H1 (cell line): ENCODE data around the gene KDM4E. TPM values are rescaled to one million over a fixed set of nuclear protein-coding genes. Genes with fewer than 3 reads are reported as not detected.

ENCODE experiments used
- CBX5 ChIP-seq: fragments of 300-800, 300-1000 bp; sonication (generic); IDR thresholded peaks from 2 replicates; pipeline ENCODE4 v1.7.1; 2016; ENCODE audit warnings: antibody characterized with exemption, low read length, low read depth
- CBX8 ChIP-seq: fragments of 300-800, 300-1000 bp; sonication (generic); IDR thresholded peaks from 2 replicates; pipeline ENCODE4 v1.7.1; 2016; ENCODE audit warnings: low read depth, low read length, borderline replicate concordance
- CEBPB ChIP-seq: IDR thresholded peaks from 2 replicates; pipeline ENCODE4 v1.6.1; 2012; ENCODE audit warnings: low read depth, low read length
- FOSL1 ChIP-seq: IDR thresholded peaks from 2 replicates; pipeline ENCODE4 v1.6.1; 2011; ENCODE audit warnings: mild to moderate bottlenecking, low read depth, low read length, moderate library complexity; ENCODE audit not compliant: insufficient read depth
- PHF8 ChIP-seq: fragments of 200-600 bp; sonication (generic); conservative IDR thresholded peaks from 2 replicates; pipeline ENCODE4 v1.7.1; 2012; ENCODE audit warnings: low read depth, mild to moderate bottlenecking, inconsistent platforms, low read length, moderate library complexity
- polyA plus RNA-seq, 7 experiments: library from polyadenylated mRNA; depleted of rRNA in 3 of 7; stranded (reverse) in 5 of 7; unstranded in 2 of 7; fragments of >200 nt in 5 of 7; fragments of 200-250 nt in 2 of 7; gene quantifications; 1 replicate in 5 of 7; 2 replicates in 1 of 7; 4 replicates in 1 of 7; pipeline versions ENCODE4 v1.2.1 to v1.2.3, GENCODE V29; 2011 to 2013; ENCODE audit warnings: missing spikeins in 2 of 7, mixed read lengths in 2 of 7
- total RNA-seq: library from RNA; stranded (reverse); fragmentation: NEBNext Ultra II Directional; extraction: Animal tissue kit (Norgen Biotek cat#: 25700); gene quantifications from 2 replicates; pipeline ENCODE4 v1.2.1, GENCODE V29; 2021

KDM4E gene
- total and polyA plus RNA-seq, 2 of the 8 experiments (the other 6 are each of a cell fraction or from before 2014, with no cell fraction given): not detected

- TF ChIP-seq CBX8 (no peak), FOSL1 (no peak), PHF8 (no peak), CEBPB (no peak), CBX5 (no peak)
These were observed 19.4 kb upstream of the KDM4E start (continued) for GRCh38 chr11:95005642-95006041.
